IPS-20b (cell line): ENCODE data around the gene MAOA.

ENCODE experiments used
- H3K27ac ChIP-seq: one replicate; pipeline ENCODE4 v1.5.1; 2013; ENCODE audit warnings: low read length
- H3K27me3 ChIP-seq: 2 replicates; pipeline ENCODE4 v1.6.1; 2013; ENCODE audit warnings: mild to moderate bottlenecking, low read length, inconsistent platforms; ENCODE audit not compliant: insufficient read depth
- H3K36me3 ChIP-seq: 2 replicates; pipeline ENCODE4 v1.6.1; 2013; ENCODE audit warnings: low read depth, mild to moderate bottlenecking, inconsistent platforms, low read length, moderate library complexity; ENCODE audit not compliant: insufficient read depth
- H3K4me1 ChIP-seq: 2 replicates; pipeline ENCODE4 v1.6.1; 2013; ENCODE audit warnings: mild to moderate bottlenecking, control low read depth, inconsistent platforms, low read length, moderate library complexity; ENCODE audit not compliant: insufficient read depth
- H3K4me3 ChIP-seq: 2 replicates; pipeline ENCODE4 v1.5.1; 2013; ENCODE audit warnings: mild to moderate bottlenecking, low read length, inconsistent platforms
- H3K9ac ChIP-seq: 2 replicates; pipeline ENCODE4 v1.6.1; 2013; ENCODE audit warnings: low read depth, mild to moderate bottlenecking, inconsistent platforms, low read length, moderate library complexity
- H3K9me3 ChIP-seq: 2 replicates; pipeline ENCODE4 v1.6.1; 2013; ENCODE audit warnings: mild to moderate bottlenecking, low read depth, low read length, inconsistent platforms; ENCODE audit not compliant: insufficient read depth

The MAOA gene

GRCh38 chrX:43641691-43642090 is 14.4 kb upstream of the MAOA start:
- Histone ChIP-seq H3K27ac (no peak overlapping the region), H3K36me3 (no peaks in the 10 kb centered on the region), H3K27me3 (peaks cover 3% of the 10 kb centered on the region; the same call in 1 of the 2 replicates), H3K9me3 (no peaks in the 10 kb centered on the region), H3K4me1 (no peaks in the 10 kb centered on the region), H3K4me3 (no peak overlapping the region), H3K9ac (no peak overlapping the region)

GRCh38 chrX:43643201-43643600 is 12.9 kb upstream of the MAOA start:
- Histone ChIP-seq H3K36me3 (no peaks in the 10 kb centered on the region), H3K4me3 (no peak overlapping the region), H3K27ac (no peak overlapping the region), H3K9ac (no peak overlapping the region), H3K27me3 (no peaks in the 10 kb centered on the region), H3K4me1 (no peaks in the 10 kb centered on the region), H3K9me3 (no peaks in the 10 kb centered on the region)

- Histone ChIP-seq H3K9ac (no peak overlapping the region), H3K4me1 (no peaks in the 10 kb centered on the region), H3K36me3 (no peaks in the 10 kb centered on the region)
Observed at GRCh38 chrX:43643662-43644061, 12.4 kb upstream of the MAOA start.

GRCh38 chrX:43644124-43644701 is 11.9 kb upstream of the MAOA start:
- no peak overlapping the region for H3K9ac ChIP-seq
- no peaks in the 10 kb centered on the region for H3K36me3 ChIP-seq
- H3K27ac ChIP-seq: no peak overlapping the region
- H3K27me3 ChIP-seq: no peaks in the 10 kb centered on the region
- no peak overlapping the region for H3K4me3 ChIP-seq
- H3K4me1 ChIP-seq: no peaks in the 10 kb centered on the region
- H3K9me3 ChIP-seq: no peaks in the 10 kb centered on the region

More at GRCh38 chrX:43643662-43644061, 12.4 kb upstream of the MAOA start:
- H3K27ac ChIP-seq: no peak overlapping the region
- H3K9me3 ChIP-seq: no peaks in the 10 kb centered on the region
- no peak overlapping the region for H3K4me3 ChIP-seq
- no peaks in the 10 kb centered on the region for H3K27me3 ChIP-seq

GRCh38 chrX:43646800-43647199 is 9.3 kb upstream of the MAOA start:
- no peaks in the 10 kb centered on the region for H3K36me3 ChIP-seq

GRCh38 chrX:43654431-43655150 is 1.5 kb upstream of the MAOA start:
- Histone ChIP-seq H3K36me3 (no peaks in the 10 kb centered on the region), H3K4me3 (peak overlapping the region; percentile 68), H3K9ac (peak overlapping the region; percentile 93), H3K27me3 (peaks cover 18% of the 10 kb centered on the region), H3K27ac (peak overlapping the region; percentile 76), H3K4me1 (no peaks in the 10 kb centered on the region), H3K9me3 (no peaks in the 10 kb centered on the region)

More at GRCh38 chrX:43646800-43647199, 9.3 kb upstream of the MAOA start:
- no peak overlapping the region for H3K4me3 ChIP-seq
- H3K9ac ChIP-seq: no peak overlapping the region
- H3K4me1 ChIP-seq: no peaks in the 10 kb centered on the region
- no peaks in the 10 kb centered on the region for H3K9me3 ChIP-seq
- no peaks in the 10 kb centered on the region for H3K27me3 ChIP-seq
- H3K27ac ChIP-seq: no peak overlapping the region

- Histone ChIP-seq H3K9ac (no peak overlapping the region; the same call in 1 of the 2 replicates), H3K4me3 (peak overlapping the region; percentile 68), H3K27ac (no peak overlapping the region)
Observed at GRCh38 chrX:43655151-43656004, 721 bp upstream of the MAOA start.

GRCh38 chrX:43657671-43658070 is 1.6 kb downstream of the MAOA start:
- H3K9ac ChIP-seq: no peak overlapping the region
- H3K27me3 ChIP-seq: peaks cover 18% of the 10 kb centered on the region
- H3K36me3 ChIP-seq: no peaks in the 10 kb centered on the region
- no peak overlapping the region for H3K4me3 ChIP-seq
- no peak overlapping the region for H3K27ac ChIP-seq
- no peaks in the 10 kb centered on the region for H3K4me1 ChIP-seq
- no peaks in the 10 kb centered on the region for H3K9me3 ChIP-seq

More at GRCh38 chrX:43655151-43656004, 721 bp upstream of the MAOA start:
- no peaks in the 10 kb centered on the region for H3K36me3 ChIP-seq
- peaks cover 18% of the 10 kb centered on the region for H3K27me3 ChIP-seq
- H3K4me1 ChIP-seq: no peaks in the 10 kb centered on the region
- H3K9me3 ChIP-seq: no peaks in the 10 kb centered on the region

- no peak overlapping the region for H3K9ac ChIP-seq
- 0 out of 2 replicates have a peak, but pooled peaks cover 2% of the 10 kb centered on the region for H3K27me3 ChIP-seq
- H3K4me3 ChIP-seq: no peak overlapping the region
- no peaks in the 10 kb centered on the region for H3K9me3 ChIP-seq
- no peaks in the 10 kb centered on the region; the same call in 1 of the 2 replicates for H3K4me1 ChIP-seq
- no peak overlapping the region for H3K27ac ChIP-seq
- H3K36me3 ChIP-seq: no peaks in the 10 kb centered on the region
Observed at GRCh38 chrX:43661521-43662240, 5.6 kb downstream of the MAOA start.

GRCh38 chrX:43663173-43663572 is 7.1 kb downstream of the MAOA start:
- Histone ChIP-seq H3K4me3 (no peak overlapping the region), H3K9me3 (no peaks in the 10 kb centered on the region), H3K27me3 (no peaks in the 10 kb centered on the region), H3K27ac (no peak overlapping the region), H3K9ac (no peak overlapping the region), H3K36me3 (no peaks in the 10 kb centered on the region), H3K4me1 (no peaks in the 10 kb centered on the region; the same call in 1 of the 2 replicates)

- Histone ChIP-seq H3K9me3 (no peaks in the 10 kb centered on the region), H3K4me1 (no peaks in the 10 kb centered on the region; the same call in 1 of the 2 replicates), H3K27me3 (no peaks in the 10 kb centered on the region), H3K4me3 (no peak overlapping the region), H3K9ac (no peak overlapping the region), H3K27ac (no peak overlapping the region), H3K36me3 (no peaks in the 10 kb centered on the region)
Observed at GRCh38 chrX:43664258-43664657, 8.2 kb downstream of the MAOA start.
